Tibial nerve (tissue), 4 donors: ENCODE data around the gene PLCH2. TPM values are rescaled to one million over a fixed set of nuclear protein-coding genes. Genes with fewer than 3 reads are reported as not detected.

Experiments
- DNase-seq, 2 donors: peaks; one replicate each; pipeline ENCODE4 v3.0.0-alpha.2; 2019; ENCODE audit warnings: low spot score in 2 of 2
- H3K27ac ChIP-seq, 4 donors: fragments of 200-600 bp; sonication (generic) in 3 of 4; one replicate each; pipeline ENCODE4 v1.5.1; 2017 to 2019; ENCODE audit warnings: mild to moderate bottlenecking in 1 of 4
- H3K27me3 ChIP-seq, 2 donors: fragments of 200-600 bp; sonication (generic) in 1 of 2; one replicate each; pipeline versions ENCODE4 v1.5.1 to v1.6.0; 2017 to 2019
- H3K36me3 ChIP-seq, 3 donors: fragments of 200-600 bp; sonication (generic); one replicate each; pipeline ENCODE4 v1.5.1; 2018 to 2019
- H3K4me1 ChIP-seq, 4 donors: fragments of 200-600 bp; sonication (generic) in 3 of 4; one replicate each; pipeline ENCODE4 v1.5.1; 2017 to 2019
- H3K4me3 ChIP-seq, 4 donors: fragments of 200-600 bp; sonication (generic) in 3 of 4; one replicate each; pipeline ENCODE4 v1.5.1; 2017 to 2019; ENCODE audit warnings: mild to moderate bottlenecking in 1 of 4, moderate library complexity in 1 of 4
- H3K9me3 ChIP-seq, 4 donors: fragments of 200-600 bp; sonication (generic) in 3 of 4; one replicate each; pipeline ENCODE4 v1.5.1; 2017 to 2019
- EP300 ChIP-seq, 2 donors: sonication (generic); formaldehyde crosslinking; IDR thresholded peaks; one replicate each; pipeline ENCODE4 v1.6.1; 2017; ENCODE audit warnings: antibody characterized with exemption in 2 of 2, mild to moderate bottlenecking in 1 of 2
- POLR2A ChIP-seq, 2 donors: fragments of 450-650 bp; IDR thresholded peaks; one replicate each; pipeline ENCODE4 v1.6.1; 2017; ENCODE audit warnings: antibody characterized with exemption in 2 of 2, mild to moderate bottlenecking in 2 of 2, moderate library complexity in 2 of 2
- WGBS, 2 donors: methylation state at CpG; one replicate each; pipeline ENCODE4 v1.1.5; 2018; 5-methylcytosine and 5-hydroxymethylcytosine counted together
- total RNA-seq, 4 donors: library from RNA; depleted of rRNA; stranded (reverse); fragments of >200 nt; gene quantifications; one replicate each; pipeline ENCODE4 v1.1.0, GENCODE V29; 2016
- TF ChIP-seq, protein P1 (sequence below), 5 experiments: fragments of 200-600 bp in 3 of 5; fragments of 450-650 bp in 2 of 5; sonication (generic) in 3 of 5; IDR thresholded peaks; one replicate each; pipeline ENCODE4 v1.5.1; 2016 to 2019; ENCODE audit warnings: antibody characterized with exemption in 5 of 5, mild to moderate bottlenecking in 3 of 5, moderate library complexity in 2 of 5

The PLCH2 gene
- total RNA-seq, 4 donors from 2014 or later = 0.21 to 0.59 (median 0.26) TPM

DNA sequence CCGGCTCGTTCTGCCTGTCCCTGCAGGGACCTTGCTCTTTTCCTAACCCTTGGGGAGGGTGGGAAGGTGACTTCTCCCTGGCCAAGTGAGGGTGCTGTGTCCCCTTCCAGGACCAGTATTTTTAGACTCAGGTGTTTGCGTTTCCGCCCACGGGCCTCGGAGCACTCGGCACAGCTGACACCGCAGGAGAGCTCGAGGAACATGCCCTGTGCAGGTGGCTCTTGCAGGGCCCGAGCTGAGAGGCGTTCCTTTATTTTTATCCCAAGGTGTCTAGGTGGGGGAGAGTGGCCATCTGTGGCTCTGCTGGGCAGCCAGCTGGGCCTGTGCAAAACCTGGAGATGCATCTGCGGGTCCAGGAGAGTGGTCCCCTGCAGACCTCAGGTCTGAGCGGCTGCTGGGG, 16.0 kb downstream of the PLCH2 start:
- 51 to 63% methylated on average over 8 to 13 of the region's 13 CpGs for WGBS, 2 donors
- no peaks in the 10 kb centered on the region for H3K36me3 ChIP-seq
- no peaks in the 10 kb centered on the region for H3K4me1 ChIP-seq
- no peak for DNase-seq
- H3K27ac ChIP-seq = no peak overlapping the region
- TF ChIP-seq POLR2A (IDR thresholded peaks at IDR 0.05) (no peak), EP300 (IDR thresholded peaks at IDR 0.05) (no peak)
- TF ChIP-seq, protein P1, sequence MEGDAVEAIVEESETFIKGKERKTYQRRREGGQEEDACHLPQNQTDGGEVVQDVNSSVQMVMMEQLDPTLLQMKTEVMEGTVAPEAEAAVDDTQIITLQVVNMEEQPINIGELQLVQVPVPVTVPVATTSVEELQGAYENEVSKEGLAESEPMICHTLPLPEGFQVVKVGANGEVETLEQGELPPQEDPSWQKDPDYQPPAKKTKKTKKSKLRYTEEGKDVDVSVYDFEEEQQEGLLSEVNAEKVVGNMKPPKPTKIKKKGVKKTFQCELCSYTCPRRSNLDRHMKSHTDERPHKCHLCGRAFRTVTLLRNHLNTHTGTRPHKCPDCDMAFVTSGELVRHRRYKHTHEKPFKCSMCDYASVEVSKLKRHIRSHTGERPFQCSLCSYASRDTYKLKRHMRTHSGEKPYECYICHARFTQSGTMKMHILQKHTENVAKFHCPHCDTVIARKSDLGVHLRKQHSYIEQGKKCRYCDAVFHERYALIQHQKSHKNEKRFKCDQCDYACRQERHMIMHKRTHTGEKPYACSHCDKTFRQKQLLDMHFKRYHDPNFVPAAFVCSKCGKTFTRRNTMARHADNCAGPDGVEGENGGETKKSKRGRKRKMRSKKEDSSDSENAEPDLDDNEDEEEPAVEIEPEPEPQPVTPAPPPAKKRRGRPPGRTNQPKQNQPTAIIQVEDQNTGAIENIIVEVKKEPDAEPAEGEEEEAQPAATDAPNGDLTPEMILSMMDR (IDR thresholded peaks at IDR 0.05) = no peak
- H3K27me3 ChIP-seq = peaks cover 0 to 24% of the 10 kb centered on the region in 2 donors
- H3K4me3 ChIP-seq = no peak overlapping the region
- H3K9me3 ChIP-seq = peaks cover 0 to 22% (median 0%) of the 10 kb centered on the region in 4 donors

DNA sequence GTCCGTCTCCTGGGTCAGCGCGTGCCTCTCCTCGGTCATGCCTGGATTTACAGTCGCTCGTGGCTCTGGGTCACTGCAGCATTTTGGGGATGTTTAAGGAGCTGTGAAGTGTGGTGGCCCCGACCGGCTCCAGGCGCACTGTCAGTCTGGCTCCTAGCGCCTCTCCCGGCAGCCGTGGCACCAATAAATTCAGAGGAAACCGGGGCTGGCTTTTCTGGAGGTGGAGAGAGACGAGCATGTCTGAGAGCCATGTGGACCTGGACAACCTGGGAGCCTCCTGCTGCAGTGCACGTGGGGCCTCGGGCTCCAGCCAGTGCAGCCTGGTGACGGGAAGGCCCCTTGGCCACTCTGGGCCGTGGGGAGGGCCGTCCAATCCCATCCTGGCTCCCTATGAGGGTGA, 17.1 kb downstream of the PLCH2 start:
- WGBS, 2 donors = 39 to 40% methylated on average over 10 to 12 of the region's 19 CpGs
- H3K27me3 ChIP-seq = peaks cover 0 to 30% of the 10 kb centered on the region in 2 donors
- no peak for DNase-seq
- H3K4me1 ChIP-seq = no peaks in the 10 kb centered on the region
- no peak overlapping the region for H3K27ac ChIP-seq
- no peaks in the 10 kb centered on the region for H3K36me3 ChIP-seq
- H3K4me3 ChIP-seq = no peak overlapping the region
- peaks cover 0 to 16% (median 0%) of the 10 kb centered on the region in 4 donors for H3K9me3 ChIP-seq
- TF ChIP-seq POLR2A (IDR thresholded peaks at IDR 0.05) = no peak
- TF ChIP-seq, protein P1 (IDR thresholded peaks at IDR 0.05) = no peak
- no peak for TF ChIP-seq EP300 (IDR thresholded peaks at IDR 0.05)

- H3K4me3 ChIP-seq = no peak overlapping the region
- 48 to 60% methylated on average over 20 to 22 of the region's 24 CpGs for WGBS, 2 donors
- no peak overlapping the region for H3K27ac ChIP-seq
- peaks cover 0 to 10% (median 0%) of the 10 kb centered on the region in 4 donors for H3K9me3 ChIP-seq
- DNase-seq = no peak
- H3K36me3 ChIP-seq = no peaks in the 10 kb centered on the region
- peaks cover 0 to 36% of the 10 kb centered on the region in 2 donors for H3K27me3 ChIP-seq
- H3K4me1 ChIP-seq = no peaks in the 10 kb centered on the region
- no peak for TF ChIP-seq EP300 (IDR thresholded peaks at IDR 0.05)
- TF ChIP-seq, protein P1 (IDR thresholded peaks at IDR 0.05) = no peak
- no peak for TF ChIP-seq POLR2A (IDR thresholded peaks at IDR 0.05)
These were observed 17.7 kb downstream of the PLCH2 start for GRCh38 chr1:2493691-2494322.

GRCh38 chr1:2494323-2494693, 18.2 kb downstream of the PLCH2 start:
- Histone ChIP-seq H3K27me3 (peaks cover 0 to 41% of the 10 kb centered on the region in 2 donors), H3K36me3 (no peaks in the 10 kb centered on the region), H3K27ac (no peak overlapping the region), H3K9me3 (peaks cover 0 to 5% (median 0%) of the 10 kb centered on the region in 4 donors), H3K4me1 (no peaks in the 10 kb centered on the region), H3K4me3 (no peak overlapping the region)
- WGBS, 2 donors = 44 to 55% methylated on average over 19 of the region's 19 CpGs
- peak in 1 of 2 donors; percentile 12 for TF ChIP-seq EP300 (IDR thresholded peaks at IDR 0.05)
- TF ChIP-seq, protein P1 (IDR thresholded peaks at IDR 0.05) = no peak
- TF ChIP-seq POLR2A (IDR thresholded peaks at IDR 0.05) = no peak
- DNase-seq = peak in 1 of 2 donors; percentile 29

DNA sequence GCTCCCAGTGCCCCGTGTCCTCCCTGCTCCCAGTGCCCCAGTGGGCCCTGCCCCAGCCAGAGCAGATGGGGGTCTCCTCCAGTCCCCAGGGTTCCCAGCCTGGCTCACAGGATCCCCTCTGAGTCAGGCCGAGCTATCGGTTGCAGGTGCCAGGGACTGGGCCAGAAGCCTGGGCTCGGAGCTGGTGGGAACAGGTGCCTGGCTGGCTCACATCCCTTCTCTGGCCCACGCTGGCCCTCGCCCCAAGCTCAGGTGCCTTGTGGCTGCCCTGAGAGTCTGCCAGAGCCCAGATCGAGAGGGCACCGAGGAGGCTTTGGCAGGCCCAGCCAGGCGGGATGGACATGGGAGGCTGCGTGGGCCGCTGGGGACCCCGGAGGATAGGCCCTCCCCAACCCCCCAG, 18.9 kb downstream of the PLCH2 start:
- H3K9me3 ChIP-seq = no peaks in the 10 kb centered on the region
- WGBS, 2 donors = 80 to 98% methylated on average over 8 to 10 of the region's 12 CpGs
- H3K4me3 ChIP-seq = no peak overlapping the region
- peaks cover 0 to 48% of the 10 kb centered on the region in 2 donors for H3K27me3 ChIP-seq
- TF ChIP-seq POLR2A (IDR thresholded peaks at IDR 0.05) = no peak
- no peak for TF ChIP-seq EP300 (IDR thresholded peaks at IDR 0.05)
- TF ChIP-seq, protein P1 (IDR thresholded peaks at IDR 0.05) = no peak
- H3K36me3 ChIP-seq = no peaks in the 10 kb centered on the region
- no peaks in the 10 kb centered on the region for H3K4me1 ChIP-seq
- no peak for DNase-seq
- no peak overlapping the region for H3K27ac ChIP-seq
